ENCODE data around the gene UTP15.
A peak's percentile ranks its signal among the peaks of the same experiment; 100 is the strongest.

The UTP15 gene

GRCh38 chr5:73565139-73565968 is at the start of gene UTP15, which contains the start of gene ANKRA2:
Gene UTP15, plus strand, starts transcription at chr5:73565743. Its CDS starts 1,602 bp downstream, at chr5:73567345.
Gene ANKRA2, minus strand, starts transcription at chr5:73565639. Its CDS starts 2,758 bp downstream, at chr5:73562881.
- peaks cover 13% of the 10 kb centered on the region; the same call in 1 of the 2 replicates for H4K20me1 ChIP-seq
- H3K36me3 ChIP-seq, result peaks cover 38% of the 10 kb centered on the region
- peak within 1 kb of the TSS; percentile 79 for H3K4me3 ChIP-seq
- H3K27me3 ChIP-seq, result no peaks in the 10 kb centered on the region
- H3K4me1 ChIP-seq, result peaks cover 32% of the 10 kb centered on the region
- no peaks in the 10 kb centered on the region for H3K9me3 ChIP-seq
- TF ChIP-seq Cebpa-rat (IDR thresholded peaks at IDR 0.05), result no peak
- peak within 1 kb of the TSS; percentile 90 for H3K27ac ChIP-seq
- peak within 1 kb of the TSS; percentile 95 for H3K9ac ChIP-seq
- peak within 1 kb of the TSS; percentile 85 for H3K4me2 ChIP-seq

GRCh38 chr5:73519531-73520283 is 45.8 kb upstream of the UTP15 start:
- Histone ChIP-seq H3K9me3 (no peaks in the 10 kb centered on the region), H3K4me3 (no peak overlapping the region), H3K4me1 (no peaks in the 10 kb centered on the region), H4K20me1 (no peaks in the 10 kb centered on the region), H3K36me3 (no peaks in the 10 kb centered on the region), H3K4me2 (no peak overlapping the region), H3K9ac (no peak overlapping the region), H3K27me3 (no peaks in the 10 kb centered on the region), H3K27ac (no peak overlapping the region)
- TF ChIP-seq Cebpa-rat (IDR thresholded peaks at IDR 0.05), result no peak

GRCh38 chr5:73522989-73523388 is 42.6 kb upstream of the UTP15 start:
- Histone ChIP-seq H3K4me3 (no peak overlapping the region), H4K20me1 (no peaks in the 10 kb centered on the region), H3K27me3 (no peaks in the 10 kb centered on the region), H3K9ac (no peak overlapping the region), H3K4me2 (no peak overlapping the region), H3K27ac (no peak overlapping the region), H3K4me1 (no peaks in the 10 kb centered on the region), H3K36me3 (no peaks in the 10 kb centered on the region), H3K9me3 (no peaks in the 10 kb centered on the region)
- no peak for TF ChIP-seq Cebpa-rat (IDR thresholded peaks at IDR 0.05)

DNA sequence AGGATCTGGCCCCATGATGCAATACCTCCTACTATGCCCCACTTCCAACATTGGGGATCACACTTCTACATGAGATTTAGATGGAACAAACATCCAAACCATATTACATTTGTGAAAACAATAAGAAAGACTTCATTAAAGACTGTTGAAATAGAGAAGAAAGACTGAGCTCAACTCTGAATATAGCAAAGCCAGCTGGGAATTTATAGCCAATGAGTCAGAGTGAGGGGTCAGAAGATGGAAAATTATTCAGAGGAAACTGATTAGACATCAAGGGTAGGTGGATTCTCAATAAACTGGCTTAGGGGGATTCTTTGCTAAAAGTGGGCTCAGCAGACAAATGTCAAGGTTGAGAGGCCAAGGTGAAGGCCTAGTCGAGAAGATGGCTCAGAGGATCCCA is 41.7 kb upstream of the UTP15 start:
- Histone ChIP-seq H3K4me1 (no peaks in the 10 kb centered on the region), H3K27me3 (no peaks in the 10 kb centered on the region), H3K4me2 (no peak overlapping the region), H4K20me1 (no peaks in the 10 kb centered on the region), H3K9me3 (no peaks in the 10 kb centered on the region), H3K9ac (no peak overlapping the region), H3K36me3 (no peaks in the 10 kb centered on the region), H3K4me3 (no peak overlapping the region), H3K27ac (no peak overlapping the region)
- TF ChIP-seq Cebpa-rat (IDR thresholded peaks at IDR 0.05), result no peak

DNA sequence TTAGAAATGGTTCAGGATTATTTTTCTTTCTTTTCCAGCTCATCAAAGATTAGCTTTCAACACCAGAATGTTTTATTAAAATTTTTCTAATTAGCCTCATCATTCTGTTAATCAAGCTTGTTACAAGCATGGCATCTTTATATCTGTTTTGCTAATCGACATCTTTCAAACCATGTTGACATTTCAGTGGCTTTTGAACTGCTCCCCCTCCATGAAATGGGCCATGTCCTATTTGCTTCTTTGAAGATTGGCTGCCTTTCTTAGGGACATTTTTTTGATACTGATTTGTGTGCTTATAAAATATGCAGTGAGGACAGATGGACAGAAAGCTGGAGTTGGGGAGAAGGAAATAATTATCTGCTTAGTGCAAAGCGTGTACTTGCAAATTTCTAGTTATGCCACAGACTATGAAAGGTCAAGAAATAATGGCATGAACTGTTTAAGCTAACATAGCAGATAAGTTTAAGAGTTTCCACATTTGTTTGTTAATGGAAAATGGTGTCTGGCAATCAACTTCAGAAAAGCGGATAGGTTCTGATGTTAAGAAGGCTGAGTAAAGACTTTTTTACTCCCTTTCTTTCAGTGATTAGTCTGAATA is 39.8 kb upstream of the UTP15 start:
- no peak overlapping the region for H3K9ac ChIP-seq
- H3K27me3 ChIP-seq, result no peaks in the 10 kb centered on the region
- no peaks in the 10 kb centered on the region for H3K9me3 ChIP-seq
- no peaks in the 10 kb centered on the region for H4K20me1 ChIP-seq
- no peaks in the 10 kb centered on the region for H3K36me3 ChIP-seq
- no peak overlapping the region for H3K4me3 ChIP-seq
- no peaks in the 10 kb centered on the region for H3K4me1 ChIP-seq
- H3K27ac ChIP-seq, result no peak overlapping the region
- no peak overlapping the region for H3K4me2 ChIP-seq
- TF ChIP-seq Cebpa-rat (IDR thresholded peaks at IDR 0.05), result no peak

GRCh38 chr5:73528248-73528647 is 37.3 kb upstream of the UTP15 start:
- no peak overlapping the region for H3K27ac ChIP-seq

GRCh38 chr5:73529081-73529480 is 36.5 kb upstream of the UTP15 start:
- Histone ChIP-seq H3K4me2 (no peak overlapping the region), H4K20me1 (no peaks in the 10 kb centered on the region)
- TF ChIP-seq Cebpa-rat (IDR thresholded peaks at IDR 0.05), result no peak

More at GRCh38 chr5:73528248-73528647, 37.3 kb upstream of the UTP15 start:
- H3K9ac ChIP-seq, result no peak overlapping the region
- H3K4me2 ChIP-seq, result no peak overlapping the region
- H3K9me3 ChIP-seq, result no peaks in the 10 kb centered on the region
- no peaks in the 10 kb centered on the region for H3K36me3 ChIP-seq
- no peak for TF ChIP-seq Cebpa-rat (IDR thresholded peaks at IDR 0.05)
- H4K20me1 ChIP-seq, result no peaks in the 10 kb centered on the region
- no peak overlapping the region for H3K4me3 ChIP-seq
- no peaks in the 10 kb centered on the region for H3K4me1 ChIP-seq
- no peaks in the 10 kb centered on the region for H3K27me3 ChIP-seq

DNA sequence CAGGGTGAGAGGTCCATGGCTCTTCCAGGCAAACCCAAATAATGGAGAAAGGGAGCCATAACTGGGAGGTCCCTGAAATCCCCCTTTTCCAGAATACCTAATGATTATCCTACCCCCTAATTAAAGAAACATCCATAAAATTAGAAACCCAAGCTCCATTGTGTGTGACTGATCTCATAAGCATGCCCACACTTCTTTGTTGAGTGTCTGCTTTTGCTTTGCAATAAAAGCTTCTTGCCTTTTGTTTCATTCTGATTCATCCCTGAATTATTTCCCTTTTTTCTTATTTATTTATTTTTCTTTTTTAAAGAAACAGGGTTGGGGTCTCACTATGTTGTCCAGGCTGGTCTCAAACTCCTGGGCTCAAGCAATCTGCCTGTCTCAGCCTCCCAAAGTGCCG is 34.2 kb upstream of the UTP15 start:
- Histone ChIP-seq H3K36me3 (no peaks in the 10 kb centered on the region), H3K27me3 (no peaks in the 10 kb centered on the region), H3K9me3 (no peaks in the 10 kb centered on the region), H4K20me1 (no peaks in the 10 kb centered on the region), H3K27ac (no peak overlapping the region), H3K4me1 (no peaks in the 10 kb centered on the region), H3K4me3 (no peak overlapping the region), H3K4me2 (no peak overlapping the region), H3K9ac (no peak overlapping the region)
- no peak for TF ChIP-seq Cebpa-rat (IDR thresholded peaks at IDR 0.05)

More at GRCh38 chr5:73529081-73529480, 36.5 kb upstream of the UTP15 start:
- H3K4me1 ChIP-seq, result no peaks in the 10 kb centered on the region
- H3K9ac ChIP-seq, result no peak overlapping the region
- H3K36me3 ChIP-seq, result no peaks in the 10 kb centered on the region
- H3K27ac ChIP-seq, result no peak overlapping the region
- H3K9me3 ChIP-seq, result no peaks in the 10 kb centered on the region
- no peaks in the 10 kb centered on the region for H3K27me3 ChIP-seq
- H3K4me3 ChIP-seq, result no peak overlapping the region

- H3K27me3 ChIP-seq, result no peaks in the 10 kb centered on the region
- no peak overlapping the region for H3K4me3 ChIP-seq
- TF ChIP-seq Cebpa-rat (IDR thresholded peaks at IDR 0.05), result no peak
- H4K20me1 ChIP-seq, result no peaks in the 10 kb centered on the region
- no peaks in the 10 kb centered on the region for H3K9me3 ChIP-seq
- no peak overlapping the region for H3K4me2 ChIP-seq
- no peaks in the 10 kb centered on the region for H3K36me3 ChIP-seq
- H3K4me1 ChIP-seq, result no peaks in the 10 kb centered on the region
- no peak overlapping the region for H3K9ac ChIP-seq
- H3K27ac ChIP-seq, result no peak overlapping the region
Observed at GRCh38 chr5:73532195-73532594, 33.3 kb upstream of the UTP15 start.
